ENCODE measurements around the gene FLNC.
A peak's percentile ranks its signal among the peaks of the same experiment; 100 is the strongest.

FLNC gene

GRCh38 chr7:128788446-128789412, 41.5 kb upstream of the FLNC start:
- no peak for TF ChIP-seq ARNT (IDR thresholded peaks at IDR 0.05)
- TF ChIP-seq HDGF (IDR thresholded peaks at IDR 0.05; ENCODE audit: borderline replicate concordance): no peak
- TF ChIP-seq SUZ12 (IDR thresholded peaks at IDR 0.05): no peak
- TF ChIP-seq PKNOX1 (IDR thresholded peaks at IDR 0.05): no peak
- no peak for TF ChIP-seq TARDBP (IDR thresholded peaks at IDR 0.05)
- TF ChIP-seq ZNF384 (IDR thresholded peaks at IDR 0.05): no peak
- no peak for TF ChIP-seq LEF1 (IDR thresholded peaks at IDR 0.05; ENCODE audit: borderline replicate concordance)
- TF ChIP-seq ELF4 (IDR thresholded peaks at IDR 0.05): no peak
- POLR2A ChIA-PET: interaction anchor here (1.2 kb wide), 1 partner anchor 44 kb away, joined by 3 read pairs; no protein-coding TSS in a partner anchor
- CTCF ChIA-PET: interaction anchor here (0.8 kb wide), 1 partner anchor 81 kb away, joined by 3 read pairs; no protein-coding TSS in a partner anchor
- no peak for DNase-seq (ENCODE audit: extremely low spot score)

GRCh38 chr7:128790315-128791041, 39.7 kb upstream of the FLNC start:
- no peak for DNase-seq (ENCODE audit: extremely low spot score)
- TF ChIP-seq HDGF (IDR thresholded peaks at IDR 0.05; ENCODE audit: borderline replicate concordance): no peak
- ChIA-PET POLR2A (interaction anchor here (1.1 to 2.1 kb wide), 5 partner anchors 8 to 72 kb away, joined by 4 to 8 read pairs (median 5); partner anchors contain the start of gene ATP6V1F), CTCF (no interaction called here)

GRCh38 chr7:128791121-128791971, 38.9 kb upstream of the FLNC start, which contains the start of gene CCDC136:
CCDC136 (plus strand) TSS chr7:128791968; CDS start chr7:128792412, 444 bp downstream.
- ChIA-PET CTCF (interaction anchor here (1.1 kb wide), 1 partner anchor 16 kb away, joined by 3 read pairs; no protein-coding TSS in a partner anchor), POLR2A (interaction anchor here (0.6 to 2.1 kb wide), 9 partner anchors 8 to 72 kb away, joined by 3 to 8 read pairs (median 4); partner anchors contain the start of gene ATP6V1F)
- peak; percentile 85 for DNase-seq (ENCODE audit: extremely low spot score)
- 0 out of 2 replicates have a peak, but pooled peaks have one; percentile 37 for TF ChIP-seq CTBP1 (IDR thresholded peaks at IDR 0.05; ENCODE audit: borderline replicate concordance)
- no peak for TF ChIP-seq NFRKB (IDR thresholded peaks at IDR 0.05)

GRCh38 chr7:128791972-128792327, 38.3 kb upstream of the FLNC start:
- CTCF ChIA-PET: interaction anchor here (1.1 kb wide), 1 partner anchor 15 kb away, joined by 3 read pairs; no protein-coding TSS in a partner anchor
- no peak for TF ChIP-seq FOXM1 (IDR thresholded peaks at IDR 0.05; ENCODE audit: borderline replicate concordance)
- TF ChIP-seq CTBP1 (IDR thresholded peaks at IDR 0.05; ENCODE audit: borderline replicate concordance): no peak
- no peak for TF ChIP-seq ZNF384 (IDR thresholded peaks at IDR 0.05)
- TF ChIP-seq BHLHE40 (IDR thresholded peaks at IDR 0.05; ENCODE audit: borderline replicate concordance): no peak
- TF ChIP-seq SP1 (IDR thresholded peaks at IDR 0.05): no peak
- TF ChIP-seq TARDBP (IDR thresholded peaks at IDR 0.05): no peak
- TF ChIP-seq ELF4 (IDR thresholded peaks at IDR 0.05): no peak
- no peak for TF ChIP-seq PKNOX1 (IDR thresholded peaks at IDR 0.05)
- TF ChIP-seq L3MBTL2 (conservative IDR thresholded peaks at IDR 0.05): no peak
- TF ChIP-seq ARNT (IDR thresholded peaks at IDR 0.05): no peak
- TF ChIP-seq SUZ12 (IDR thresholded peaks at IDR 0.05): no peak
- no peak for TF ChIP-seq LEF1 (IDR thresholded peaks at IDR 0.05; ENCODE audit: borderline replicate concordance)
- TF ChIP-seq NFRKB (IDR thresholded peaks at IDR 0.05): no peak
- TF ChIP-seq FOXA1 (IDR thresholded peaks at IDR 0.05): no peak
- TF ChIP-seq FOXK2 (IDR thresholded peaks at IDR 0.05): no peak
- no peak for TF ChIP-seq HDGF (IDR thresholded peaks at IDR 0.05; ENCODE audit: borderline replicate concordance)
- POLR2A ChIA-PET: interaction anchor here (0.8 to 1.7 kb wide), 4 partner anchors 9 to 52 kb away, joined by 4 to 8 read pairs (median 4); no protein-coding TSS in a partner anchor
- no peak for DNase-seq (ENCODE audit: extremely low spot score)

GRCh38 chr7:128792471-128793180, 37.6 kb upstream of the FLNC start:
- no peak for DNase-seq (ENCODE audit: extremely low spot score)
- POLR2A ChIA-PET: interaction anchor here (1.7 kb wide), 1 partner anchor 10 kb away, joined by 8 read pairs; no protein-coding TSS in a partner anchor
- TF ChIP-seq SP1 (IDR thresholded peaks at IDR 0.05) (no peak), PKNOX1 (IDR thresholded peaks at IDR 0.05) (no peak), ARNT (IDR thresholded peaks at IDR 0.05) (no peak), HDGF (IDR thresholded peaks at IDR 0.05; ENCODE audit: borderline replicate concordance) (no peak), SUZ12 (IDR thresholded peaks at IDR 0.05) (no peak), CTBP1 (IDR thresholded peaks at IDR 0.05; ENCODE audit: borderline replicate concordance) (no peak), ZNF384 (IDR thresholded peaks at IDR 0.05) (no peak), FOXA1 (IDR thresholded peaks at IDR 0.05) (no peak), ELF4 (IDR thresholded peaks at IDR 0.05) (no peak), FOXM1 (IDR thresholded peaks at IDR 0.05; ENCODE audit: borderline replicate concordance) (no peak), NFRKB (IDR thresholded peaks at IDR 0.05) (no peak), BHLHE40 (IDR thresholded peaks at IDR 0.05; ENCODE audit: borderline replicate concordance) (no peak), TARDBP (IDR thresholded peaks at IDR 0.05) (no peak), LEF1 (IDR thresholded peaks at IDR 0.05; ENCODE audit: borderline replicate concordance) (no peak)
- CTCF ChIA-PET: interaction anchor here (1.1 kb wide), 1 partner anchor 15 kb away, joined by 3 read pairs; no protein-coding TSS in a partner anchor
